IMR-90 (cell line): ENCODE measurements around the gene RNU2-63P. TPM values are rescaled to one million over a fixed set of nuclear protein-coding genes. Genes with fewer than 3 reads are reported as not detected.

Experiments
- ATAC-seq: fragments of 200-7000 bp; cut with Tn5 transposase; 2 replicates; pipeline ENCODE4 v1.9.1; 2020; ENCODE audit warnings: low read depth, mild to moderate bottlenecking, moderate library complexity
- BruUV-seq: library from RNA; stranded (reverse); fragments of 400-500 nt; replicated peaks from 2 replicates; lab custom pipeline; 2021; lab: Mats Ljungman, UMichigan
- CTCF ChIA-PET: fragments of 300-600 bp; formaldehyde crosslinking; extraction: SDS; loops from one replicate; lab custom pipeline; 2021; ENCODE audit warnings: antibody characterized with exemption; lab: Yijun Ruan, JAX
- POLR2A ChIA-PET: fragments of 300-600 bp; sonication (Branson Sonifier 250); formaldehyde crosslinking; loops from one replicate; lab custom pipeline; 2022; ENCODE audit warnings: antibody characterized with exemption; ENCODE audit not compliant: unreplicated experiment; lab: Charles Lee
- DNase-seq: peaks from one replicate; pipeline ENCODE4 v3.0.0; 2013
- H2AFZ ChIP-seq: replicated peaks from 2 replicates; pipeline ENCODE3; 2013; ENCODE audit warnings: low read length, mild to moderate bottlenecking; ENCODE audit not compliant: poor library complexity
- H2AK5ac ChIP-seq: 2 replicates; pipeline ENCODE4 v1.6.1; 2013; ENCODE audit warnings: low read depth, low read length, inconsistent platforms
- H2AK9ac ChIP-seq: replicated peaks from 2 replicates; pipeline ENCODE3; 2013; ENCODE audit warnings: mild to moderate bottlenecking, low read depth, low read length, moderate library complexity; ENCODE audit not compliant: poor library complexity
- H2BK120ac ChIP-seq: 2 replicates; pipeline ENCODE4 v1.6.1; 2013; ENCODE audit warnings: low read depth, low read length, inconsistent platforms
- H2BK15ac ChIP-seq: 3 replicates; pipeline ENCODE4 v1.6.1; 2013; ENCODE audit warnings: low read depth, low read length, inconsistent platforms
- H2BK20ac ChIP-seq: 2 replicates; pipeline ENCODE4 v1.6.1; 2013; ENCODE audit warnings: low read depth, mild to moderate bottlenecking, inconsistent platforms, low read length, moderate library complexity
- H2BK5ac ChIP-seq: 2 replicates; pipeline ENCODE4 v1.6.1; 2013; ENCODE audit warnings: mild to moderate bottlenecking, low read depth, low read length, inconsistent platforms; ENCODE audit not compliant: poor library complexity, severe bottlenecking
- H3K14ac ChIP-seq: replicated peaks from 2 replicates; pipeline ENCODE4 v1.6.1; 2013; ENCODE audit warnings: low read depth, low read length, inconsistent platforms
- H3K18ac ChIP-seq: 2 replicates; pipeline ENCODE4 v1.6.1; 2013; ENCODE audit warnings: low read depth, low read length, control low read depth
- H3K23ac ChIP-seq: 2 replicates; pipeline ENCODE4 v1.6.1; 2013; ENCODE audit warnings: low read depth, low read length, inconsistent platforms
- H3K27ac ChIP-seq: 2 replicates; pipeline ENCODE4 v1.5.1; 2013; ENCODE audit warnings: mild to moderate bottlenecking, control low read depth, low read length; ENCODE audit not compliant: insufficient read depth
- H3K27me3 ChIP-seq: 2 replicates; pipeline ENCODE4 v1.6.1; 2013; ENCODE audit warnings: low read length; ENCODE audit not compliant: control insufficient read depth, insufficient read depth
- H3K36me3 ChIP-seq: 2 replicates; pipeline ENCODE4 v1.6.1; 2013; ENCODE audit warnings: low read length, mixed read lengths; ENCODE audit not compliant: control insufficient read depth, insufficient read depth
- H3K4ac ChIP-seq: 2 replicates; pipeline ENCODE4 v1.6.1; 2013; ENCODE audit warnings: low read depth, low read length, inconsistent platforms
- H3K4me1 ChIP-seq: 2 replicates; pipeline ENCODE4 v1.6.1; 2013; ENCODE audit warnings: low read length, mixed read lengths; ENCODE audit not compliant: control insufficient read depth, insufficient read depth
- H3K4me2 ChIP-seq: 2 replicates; pipeline ENCODE4 v1.6.1; 2013; ENCODE audit warnings: low read depth, mild to moderate bottlenecking, control low read depth, low read length, moderate library complexity
- H3K4me3 ChIP-seq: 2 replicates; pipeline ENCODE4 v1.5.1; 2013; ENCODE audit warnings: low read depth, mild to moderate bottlenecking, control low read depth, low read length, moderate library complexity; ENCODE audit not compliant: insufficient read depth
- H3K56ac ChIP-seq: 2 replicates; pipeline ENCODE4 v1.6.1; 2013; ENCODE audit warnings: low read length, inconsistent platforms; ENCODE audit not compliant: insufficient read depth; ENCODE audit errors: extremely low read depth
- H3K79me1 ChIP-seq, 2 experiments: 2 replicates each; pipeline ENCODE4 v1.6.1; 2013; ENCODE audit warnings: low read length in 2 of 2, inconsistent platforms in 1 of 2, low read depth in 1 of 2
- H3K9ac ChIP-seq: 2 replicates; pipeline ENCODE4 v1.6.1; 2013; ENCODE audit warnings: low read depth, low read length, control low read depth
- H3K9me1 ChIP-seq: 2 replicates; pipeline ENCODE4 v1.6.1; 2013; ENCODE audit warnings: low read length, inconsistent platforms; ENCODE audit not compliant: insufficient read depth
- H3K9me3 ChIP-seq: 2 replicates; pipeline ENCODE4 v1.6.1; 2013; ENCODE audit warnings: low read length; ENCODE audit not compliant: control insufficient read depth, insufficient read depth
- H4K20me1 ChIP-seq: 2 replicates; pipeline ENCODE4 v1.6.1; 2013; ENCODE audit warnings: low read length, inconsistent platforms; ENCODE audit not compliant: insufficient read depth
- H4K5ac ChIP-seq: 2 replicates; pipeline ENCODE4 v1.6.1; 2013; ENCODE audit warnings: mild to moderate bottlenecking, low read depth, low read length, control low read depth
- H4K8ac ChIP-seq, 2 experiments: 2 replicates each; pipeline ENCODE4 v1.6.1; 2013; ENCODE audit warnings: low read depth in 2 of 2, low read length in 2 of 2, control low read depth in 1 of 2, inconsistent platforms in 1 of 2
- H4K91ac ChIP-seq: 2 replicates; pipeline ENCODE4 v1.6.1; 2013; ENCODE audit warnings: low read depth, low read length, inconsistent platforms; ENCODE audit not compliant: insufficient read depth
- CEBPB ChIP-seq: IDR thresholded peaks from 2 replicates; pipeline ENCODE4 v1.6.1; 2012; ENCODE audit warnings: low read depth, low read length, improper control_type of control experiment
- FOS ChIP-seq: fragments of 150-350 bp; IDR thresholded peaks from 2 replicates; pipeline ENCODE4 v1.6.1; 2016; ENCODE audit warnings: low read depth, low read length
- MAFK ChIP-seq: IDR thresholded peaks from 2 replicates; pipeline ENCODE4 v1.6.1; 2012; ENCODE audit warnings: low read depth, low read length, improper control_type of control experiment
- MAZ ChIP-seq: IDR thresholded peaks from 2 replicates; pipeline ENCODE4 v1.6.1; 2012; ENCODE audit warnings: low read depth, mild to moderate bottlenecking, low read length, improper control_type of control experiment, moderate library complexity, borderline replicate concordance
- RAD21 ChIP-seq: IDR thresholded peaks from 2 replicates; pipeline ENCODE4 v1.6.1; 2012; ENCODE audit warnings: low read length, improper control_type of control experiment
- RCOR1 ChIP-seq: IDR thresholded peaks from 2 replicates; pipeline ENCODE4 v1.6.1; 2012; ENCODE audit warnings: mild to moderate bottlenecking, low read length, improper control_type of control experiment; ENCODE audit not compliant: insufficient replicate concordance
- WGBS, 2 experiments: methylation state at CpG; one replicate each; pipeline versions ENCODE4 v1.1.5 to v1.1.7; 2013; ENCODE audit warnings: missing lambda C conversion rate in 2 of 2; ENCODE audit not compliant: insufficient read length in 1 of 2; ENCODE audit errors: extremely low coverage in 2 of 2; 5-methylcytosine and 5-hydroxymethylcytosine counted together
- dilution Hi-C: fragments of 300-500 bp; cut with HindIII; formaldehyde crosslinking; loops from one replicate; pipeline ENCODE4 v1.14.3; 2018; ENCODE audit warnings: low sequenced_read_pairs; ENCODE audit not compliant: unreplicated experiment
- in situ Hi-C: fragments of 300-500 bp; cut with MboI; formaldehyde crosslinking; loops from 3 replicates; pipeline ENCODE4 v1.14.3; 2019; ENCODE audit warnings: low sequenced_read_pairs, inconsistent platforms, mixed read lengths
- intact Hi-C: fragments of 100-400 bp; cut with micrococcal nuclease; formaldehyde crosslinking; loops from 2 replicates; pipeline ENCODE4 v1.10.0; 2022
- polyA plus RNA-seq, 3 experiments: library from polyadenylated mRNA; depleted of rRNA; stranded (reverse); fragments of >200 nt; gene quantifications; 2 replicates each; pipeline ENCODE4 v1.2.3, GENCODE V29; 2012; ENCODE audit warnings: low replicate concordance in 1 of 3
- total RNA-seq: library from RNA; depleted of rRNA; stranded (reverse); fragments of >200 nt; gene quantifications from 2 replicates; pipeline ENCODE4 v1.2.3, GENCODE V29; 2012
- TF ChIP-seq, protein P1 (sequence below): fragments of 150-350 bp; IDR thresholded peaks from 2 replicates; pipeline ENCODE4 v1.6.1; 2017; ENCODE audit warnings: mild to moderate bottlenecking, antibody characterized with exemption, low read length, low read depth

The RNU2-63P gene
- total and polyA plus RNA-seq, 2 of the 4 experiments (the other 2 are of a cell fraction) = under 0.01 TPM; not detected in 1

GRCh38 chr2:88054782-88055370, 38.5 kb upstream of the RNU2-63P start:
- intact Hi-C loops (loop anchor here (1.0 kb wide), 1 partner anchor 17 kb away; no protein-coding TSS in a partner anchor), dilution Hi-C loops (no loop called here), in situ Hi-C loops (loop anchor here (25.0 kb wide), 1 partner anchor 607 kb away; no protein-coding TSS in a partner anchor)
- H4K91ac ChIP-seq = peak overlapping the region; percentile 95
- H4K20me1 ChIP-seq = no peaks in the 10 kb centered on the region; the same call in 1 of the 2 replicates
- no TSS peak for BruUV-seq
- no peaks in the 10 kb centered on the region for H3K27me3 ChIP-seq
- H3K18ac ChIP-seq = peak overlapping the region; percentile 75
- no peak overlapping the region for H2BK20ac ChIP-seq
- H3K9ac ChIP-seq = peak overlapping the region; percentile 98
- peak overlapping the region; percentile 81 for H2AK5ac ChIP-seq
- H4K5ac ChIP-seq = peak overlapping the region; percentile 53
- H3K4ac ChIP-seq = peak overlapping the region; percentile 92
- H3K9me3 ChIP-seq = no peaks in the 10 kb centered on the region
- H3K56ac ChIP-seq = peak overlapping the region; percentile 95
- H2AK9ac ChIP-seq = peak overlapping the region; percentile 84
- peaks cover 13% of the 10 kb centered on the region for H3K9me1 ChIP-seq
- TF ChIP-seq, protein P1, sequence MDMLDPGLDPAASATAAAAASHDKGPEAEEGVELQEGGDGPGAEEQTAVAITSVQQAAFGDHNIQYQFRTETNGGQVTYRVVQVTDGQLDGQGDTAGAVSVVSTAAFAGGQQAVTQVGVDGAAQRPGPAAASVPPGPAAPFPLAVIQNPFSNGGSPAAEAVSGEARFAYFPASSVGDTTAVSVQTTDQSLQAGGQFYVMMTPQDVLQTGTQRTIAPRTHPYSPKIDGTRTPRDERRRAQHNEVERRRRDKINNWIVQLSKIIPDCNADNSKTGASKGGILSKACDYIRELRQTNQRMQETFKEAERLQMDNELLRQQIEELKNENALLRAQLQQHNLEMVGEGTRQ = no peak
- TF ChIP-seq FOS (no peak), MAFK (no peak), RCOR1 (no peak), CEBPB (no peak), RAD21 (no peak), MAZ (no peak)
- H3K4me2 ChIP-seq = peak overlapping the region; percentile 98
- peak overlapping the region; percentile 41 for H2BK120ac ChIP-seq
- peaks cover 24 to 46% of the 10 kb centered on the region in 2 experiments for H3K79me1 ChIP-seq
- ATAC-seq (peak; percentile 11), DNase-seq (peak; percentile 34)
- CTCF ChIA-PET = no interaction called here
- H3K27ac ChIP-seq = peak overlapping the region; percentile 88
- H2BK5ac ChIP-seq = peak overlapping the region; percentile 71
- peak overlapping the region; percentile 99 for H3K23ac ChIP-seq
- peak overlapping the region; percentile 98 for H3K14ac ChIP-seq
- peaks cover 11% of the 10 kb centered on the region for H3K4me1 ChIP-seq
- POLR2A ChIA-PET = no interaction called here
- H2AFZ ChIP-seq = peak overlapping the region; percentile 90
- H3K36me3 ChIP-seq = no peaks in the 10 kb centered on the region; the same call in 1 of the 2 replicates
- WGBS, 2 experiments = 35% methylated on average over 23 of the region's 25 CpGs; no CpG with 5 or more reads in 1 of the 2 experiments
- peak overlapping the region; percentile 96 to 98 for H4K8ac ChIP-seq
- H3K4me3 ChIP-seq = peak overlapping the region; percentile 95
- H2BK15ac ChIP-seq = no peak overlapping the region
